Body of pancreas (tissue), 4 donors: Measurements from ENCODE around the gene RNPS1.

Source experiments
- CTCF ChIP-seq, 7 experiments: fragments of 450-650 bp in 4 of 7; fragments of 200-600 bp in 3 of 7; sonication (generic) in 3 of 7; IDR thresholded peaks; one replicate each; pipeline ENCODE4 v1.5.1; 2016 to 2019; ENCODE audit warnings: antibody characterized with exemption in 7 of 7
- POLR2A ChIP-seq, 3 donors: fragments of 450-650 bp; IDR thresholded peaks; one replicate each; pipeline ENCODE4 v1.6.1; 2016; ENCODE audit warnings: antibody characterized with exemption in 3 of 3, mild to moderate bottlenecking in 2 of 3

- TF ChIP-seq CTCF (IDR thresholded peaks at IDR 0.05) (no peak), POLR2A (IDR thresholded peaks at IDR 0.05) (no peak)
These were observed 11.3 kb upstream of the RNPS1 start for GRCh38 chr16:2278956-2279800.
